Left colon (tissue), 2 donors: ENCODE measurements around the gene PTPN3. TPM values are rescaled to one million over a fixed set of nuclear protein-coding genes. Genes with fewer than 3 reads are reported as not detected.

ENCODE experiments used
- ATAC-seq: fragments of 200-7000 bp; cut with Tn5 transposase; one replicate; pipeline ENCODE4 v1.9.1; 2020; ENCODE audit warnings: mild to moderate bottlenecking, moderate library complexity
- DNase-seq, 2 donors: peaks; one replicate each; pipeline ENCODE4 v3.0.0-alpha.2; 2020
- intact Hi-C, 2 donors: fragments of 100-400 bp; cut with DNase I in 1 of 2; cut with micrococcal nuclease in 1 of 2; formaldehyde crosslinking; loops; one replicate each; pipeline versions ENCODE4 v1.11.2 to v1.14.0; 2022; cut with DNase I, micrococcal nuclease
- total RNA-seq, 2 donors: library from RNA; stranded (reverse); fragmentation: NEBNext Ultra II Directional; extraction: Animal tissue kit (Norgen Biotek cat#: 25700); gene quantifications; one replicate each; pipeline ENCODE4 v1.2.1, GENCODE V29; 2021
- donor health status: DM: no; HTN: no; CAD: no.
- donor health status: DM: yes; HTN: yes; CAD: no.

PTPN3 gene
- total RNA-seq, 2 donors from 2014 or later, result 27.7 to 29.4 TPM

GRCh38 chr9:109416135-109416706 lies 81.9 kb downstream of the PTPN3 start:
- intact Hi-C loops, result no loop called here
- ATAC-seq (no peak), DNase-seq (no peak)

- no peak for ATAC-seq
- intact Hi-C loops, result no loop called here
- DNase-seq, result no peak
These were observed 83.9 kb downstream of the PTPN3 start for GRCh38 chr9:109414125-109414785.

GRCh38 chr9:109411798-109412352 lies 86.2 kb downstream of the PTPN3 start:
- DNase-seq, result no peak
- ATAC-seq, result no peak
- intact Hi-C loops, result no loop called here

GRCh38 chr9:109411069-109411761 lies 86.9 kb downstream of the PTPN3 start:
- intact Hi-C loops, result no loop called here
- DNase-seq, result no peak
- no peak for ATAC-seq

GRCh38 chr9:109409773-109410397 lies 88.2 kb downstream of the PTPN3 start:
- intact Hi-C loops, result no loop called here
- no peak for ATAC-seq
- DNase-seq, result no peak

- intact Hi-C loops, result no loop called here
- DNase-seq (no peak), ATAC-seq (no peak)
These were observed 89.2 kb downstream of the PTPN3 start for GRCh38 chr9:109408759-109409462.

- ATAC-seq (no peak), DNase-seq (no peak)
- intact Hi-C loops, result no loop called here
These were observed 94.3 kb downstream of the PTPN3 start for GRCh38 chr9:109403766-109404320.

- ATAC-seq (no peak), DNase-seq (no peak)
- intact Hi-C loops, result no loop called here
These were observed 95.0 kb downstream of the PTPN3 start for GRCh38 chr9:109403116-109403515.

GRCh38 chr9:109401990-109402318 lies 96.2 kb downstream of the PTPN3 start:
- no peak for DNase-seq
- peak; percentile 24 for ATAC-seq
- intact Hi-C loops, result no loop called here

GRCh38 chr9:109401169-109401989 lies 96.7 kb downstream of the PTPN3 start:
- peak; percentile 88 for ATAC-seq
- intact Hi-C loops, result no loop called here
- peak; percentile 43 to 74 for DNase-seq

GRCh38 chr9:109399258-109399767 lies 98.8 kb downstream of the PTPN3 start:
- intact Hi-C loops, result no loop called here
- no peak for DNase-seq
- no peak for ATAC-seq

- DNase-seq, result no peak
- intact Hi-C loops, result no loop called here
These were observed 106.9 kb downstream of the PTPN3 start for GRCh38 chr9:109391176-109391575.

GRCh38 chr9:109387856-109388255 lies 110.3 kb downstream of the PTPN3 start:
- intact Hi-C loops, result no loop called here

More at GRCh38 chr9:109391176-109391575, 106.9 kb downstream of the PTPN3 start:
- ATAC-seq, result no peak

GRCh38 chr9:109387206-109387605 lies 110.9 kb downstream of the PTPN3 start:
- intact Hi-C loops, result no loop called here
- ATAC-seq, result no peak
- DNase-seq, result no peak

More at GRCh38 chr9:109387856-109388255, 110.3 kb downstream of the PTPN3 start:
- no peak for ATAC-seq
- DNase-seq, result no peak

GRCh38 chr9:109385499-109385898 lies 112.6 kb downstream of the PTPN3 start:
- ATAC-seq (no peak), DNase-seq (no peak)
- intact Hi-C loops, result no loop called here

- intact Hi-C loops, result no loop called here
- DNase-seq (no peak), ATAC-seq (no peak)
These were observed 114.2 kb downstream of the PTPN3 start for GRCh38 chr9:109383947-109384346.

GRCh38 chr9:109383356-109383755 lies 114.8 kb downstream of the PTPN3 start:
- intact Hi-C loops, result no loop called here
- no peak for ATAC-seq
- DNase-seq, result no peak

- ATAC-seq (no peak), DNase-seq (no peak)
- intact Hi-C loops, result no loop called here
These were observed 115.5 kb downstream of the PTPN3 start for GRCh38 chr9:109382585-109382984.
